Left cardiac atrium (tissue), 4 donors: Measurements from ENCODE around the gene RGS19. TPM values are rescaled to one million over a fixed set of nuclear protein-coding genes. Genes with fewer than 3 reads are reported as not detected.
"Not testable (repeated sequence)": the region's sequence is repeated elsewhere in the genome, so short reads cannot be mapped to it uniquely, and the experiment has no call there.

Experiments
- ATAC-seq, 2 donors: fragments of 200-7000 bp; cut with Tn5 transposase; one replicate each; pipeline ENCODE4 v1.9.1; 2020; ENCODE audit warnings: mild to moderate bottlenecking in 2 of 2, moderate library complexity in 2 of 2
- DNase-seq: peaks from one replicate; pipeline ENCODE4 v3.0.0-alpha.2; 2020
- intact Hi-C, 2 donors: fragments of 100-400 bp; cut with DNase I; formaldehyde crosslinking; loops; one replicate each; pipeline versions ENCODE4 v1.14.1 to v1.15.1; 2022 to 2023
- total RNA-seq, 2 donors: library from RNA; stranded (reverse); fragmentation: NEBNext Ultra II Directional; extraction: Animal tissue kit (Norgen Biotek cat#: 25700); gene quantifications; one replicate each; pipeline ENCODE4 v1.2.1, GENCODE V29; 2021
- donor health status: DM: no; HTN: yes; CAD: no.
- donor health status: DM: no; HTN: yes; CAD: no; lungs with severe emphysema.
- donor health status: DM: yes; HTN: yes; CAD: no.
- donor health status: Dilated cardiomyopathy.

The RGS19 gene
- total RNA-seq, 2 donors from 2014 or later: 9.7 to 10.0 TPM

- DNase-seq: no peak
- ATAC-seq: no peak
- intact Hi-C loops: no loop called here
These were observed 19.2 kb upstream of the RGS19 start for GRCh38 chr20:64098471-64099013.

- DNase-seq: no peak
- ATAC-seq: no peak
- intact Hi-C loops: no loop called here
These were observed 17.2 kb upstream of the RGS19 start for GRCh38 chr20:64096535-64096934.

- DNase-seq (no peak), ATAC-seq (no peak)
- intact Hi-C loops: no loop called here
These were observed 16.6 kb upstream of the RGS19 start for GRCh38 chr20:64095927-64096326.

GRCh38 chr20:64095455-64095854, 16.1 kb upstream of the RGS19 start:
- intact Hi-C loops: no loop called here
- no peak for ATAC-seq
- no peak for DNase-seq

- intact Hi-C loops: no loop called here
- no peak for ATAC-seq
- no peak for DNase-seq
These were observed 13.7 kb upstream of the RGS19 start for GRCh38 chr20:64093013-64093503.

GRCh38 chr20:64092258-64093012, 13.1 kb upstream of the RGS19 start:
- no peak for DNase-seq
- no peak for ATAC-seq
- intact Hi-C loops: no loop called here

- DNase-seq: no peak
- intact Hi-C loops: no loop called here
These were observed 12.5 kb upstream of the RGS19 start for GRCh38 chr20:64091770-64092169.

GRCh38 chr20:64091340-64091739, 12.0 kb upstream of the RGS19 start:
- intact Hi-C loops: no loop called here
- ATAC-seq (no peak), DNase-seq (no peak)

More at GRCh38 chr20:64091770-64092169, 12.5 kb upstream of the RGS19 start:
- peak in 1 of 2 donors; percentile 22 for ATAC-seq

- DNase-seq (no peak), ATAC-seq (no peak)
- intact Hi-C loops: no loop called here
These were observed 10.8 kb upstream of the RGS19 start for GRCh38 chr20:64090165-64090564.

- intact Hi-C loops, ATAC-seq, DNase-seq: not testable (repeated sequence)
These were observed 9.3 kb upstream of the RGS19 start for GRCh38 chr20:64088586-64088985.

- DNase-seq, intact Hi-C loops, ATAC-seq: not testable (repeated sequence)
These were observed 8.0 kb upstream of the RGS19 start for GRCh38 chr20:64087226-64087825.

- intact Hi-C loops: no loop called here
- no peak for DNase-seq
- no peak for ATAC-seq
These were observed 7.5 kb upstream of the RGS19 start for GRCh38 chr20:64086801-64087200.

GRCh38 chr20:64084685-64085152, 5.4 kb upstream of the RGS19 start:
- DNase-seq (no peak), ATAC-seq (no peak)
- intact Hi-C loops: no loop called here

GRCh38 chr20:64083804-64084684, 4.7 kb upstream of the RGS19 start, which contains the start of gene LKAAEAR1:
TSS of gene LKAAEAR1 (minus strand) at chr20:64084398. CDS start at chr20:64084219, 179 bp downstream.
- intact Hi-C loops: loop anchor here in 1 of 2 donors (1.0 kb wide), 1 partner anchor 36 kb away; no protein-coding TSS in a partner anchor
- no peak for DNase-seq
- ATAC-seq: no peak

- ATAC-seq (peak; percentile 64 to 68), DNase-seq (peak; percentile 84)
- intact Hi-C loops: loop anchor here in 1 of 2 donors (1.0 kb wide), 1 partner anchor 37 kb away; no protein-coding TSS in a partner anchor
These were observed 4.1 kb upstream of the RGS19 start for GRCh38 chr20:64083378-64083803.

- no peak for ATAC-seq
- intact Hi-C loops: loop anchor here in 1 of 2 donors (1.0 kb wide), 1 partner anchor 37 kb away; no protein-coding TSS in a partner anchor
These were observed 3.6 kb upstream of the RGS19 start for GRCh38 chr20:64082820-64083377.

GRCh38 chr20:64082126-64082731, 2.9 kb upstream of the RGS19 start:
- intact Hi-C loops: no loop called here
- DNase-seq: no peak
- ATAC-seq: no peak

More at GRCh38 chr20:64082820-64083377, 3.6 kb upstream of the RGS19 start:
- DNase-seq: no peak

- no peak for DNase-seq
- intact Hi-C loops: no loop called here
- ATAC-seq: no peak
These were observed 2.3 kb upstream of the RGS19 start for GRCh38 chr20:64081624-64081964.
